Thoracic aorta (tissue), 2 donors: ENCODE measurements around the gene HOXB2. TPM values are rescaled to one million over a fixed set of nuclear protein-coding genes. Genes with fewer than 3 reads are reported as not detected.
"Not testable (repeated sequence)": the region's sequence is repeated elsewhere in the genome, so short reads cannot be mapped to it uniquely, and the experiment has no call there.

Experiments used
- ATAC-seq: fragments of 150-250 bp; one replicate; pipeline ENCODE4 v1.8.0; 2017; ENCODE audit warnings: low read depth; ENCODE audit not compliant: insufficient number of reproducible peaks, low FRiP score
- DNase-seq: peaks from one replicate; pipeline ENCODE4 v3.0.0-alpha.2; 2020; ENCODE audit warnings: low spot score
- H3K27ac ChIP-seq, 2 donors: fragments of 200-600 bp; sonication (generic); 1 replicate in 1 of 2; 2 replicates in 1 of 2; pipeline ENCODE4 v1.5.1; 2016; ENCODE audit warnings: mild to moderate bottlenecking in 2 of 2, moderate library complexity in 2 of 2
- H3K27me3 ChIP-seq: fragments of 200-600 bp; sonication (generic); replicated peaks from 2 replicates; pipeline ENCODE4 v1.6.0; 2016; ENCODE audit warnings: mild to moderate bottlenecking; ENCODE audit not compliant: insufficient read depth
- H3K36me3 ChIP-seq: fragments of 200-600 bp; sonication (generic); one replicate; pipeline ENCODE4 v1.5.1; 2016
- H3K4me1 ChIP-seq, 2 donors: fragments of 200-600 bp; sonication (generic); 1 replicate in 1 of 2; 2 replicates in 1 of 2; pipeline versions ENCODE4 v1.5.1 to v1.6.0; 2016; ENCODE audit warnings: low read depth in 2 of 2, mild to moderate bottlenecking in 1 of 2; ENCODE audit not compliant: control insufficient read depth in 1 of 2
- H3K4me3 ChIP-seq: fragments of 200-600 bp; sonication (generic); 2 replicates; pipeline ENCODE4 v1.5.1; 2016; ENCODE audit warnings: mild to moderate bottlenecking
- H3K9me3 ChIP-seq: fragments of 200-600 bp; sonication (generic); 2 replicates; pipeline ENCODE4 v1.5.1; 2016
- total RNA-seq, 2 donors: library from RNA; depleted of rRNA; stranded (reverse); fragments of >200 nt; gene quantifications; one replicate each; pipeline versions ENCODE4 v1.1.0 to v1.2.3, GENCODE V29; 2016
- TF ChIP-seq, protein P1 (sequence below): fragments of 200-600 bp; sonication (generic); IDR thresholded peaks from one replicate; pipeline ENCODE4 v1.5.1; 2019; ENCODE audit warnings: antibody characterized with exemption

The HOXB2 gene
- total RNA-seq, 2 donors from 2014 or later = 53.3 to 73.0 TPM

DNA sequence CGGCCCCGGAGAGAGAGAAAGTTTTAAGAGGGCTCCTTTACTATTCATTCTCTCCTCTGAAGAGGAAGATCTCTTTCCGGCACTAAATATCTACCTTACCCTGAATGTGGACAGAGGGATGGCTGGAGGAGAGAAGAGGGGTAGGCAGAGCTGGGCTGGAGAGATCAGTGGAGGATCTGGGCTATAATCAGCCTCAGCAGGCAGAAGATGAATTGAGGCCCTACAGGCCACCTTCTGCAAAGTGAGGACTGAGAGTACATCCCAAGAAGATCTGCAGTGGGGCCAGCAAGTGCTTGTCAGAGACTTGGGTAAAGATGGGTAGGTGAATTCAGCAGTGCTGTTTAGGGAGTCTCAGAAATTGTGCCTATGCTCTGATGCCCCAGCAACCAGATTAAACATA, 7.6 kb downstream of the HOXB2 start:
- ATAC-seq (no peak), DNase-seq (no peak)
- no peaks in the 10 kb centered on the region for H3K9me3 ChIP-seq
- H3K4me1 ChIP-seq = peaks cover 0 to 8% of the 10 kb centered on the region in 2 donors
- no peaks in the 10 kb centered on the region for H3K27me3 ChIP-seq
- no peak overlapping the region for H3K27ac ChIP-seq
- H3K36me3 ChIP-seq = no peaks in the 10 kb centered on the region
- no peak overlapping the region for H3K4me3 ChIP-seq
- TF ChIP-seq, protein P1, sequence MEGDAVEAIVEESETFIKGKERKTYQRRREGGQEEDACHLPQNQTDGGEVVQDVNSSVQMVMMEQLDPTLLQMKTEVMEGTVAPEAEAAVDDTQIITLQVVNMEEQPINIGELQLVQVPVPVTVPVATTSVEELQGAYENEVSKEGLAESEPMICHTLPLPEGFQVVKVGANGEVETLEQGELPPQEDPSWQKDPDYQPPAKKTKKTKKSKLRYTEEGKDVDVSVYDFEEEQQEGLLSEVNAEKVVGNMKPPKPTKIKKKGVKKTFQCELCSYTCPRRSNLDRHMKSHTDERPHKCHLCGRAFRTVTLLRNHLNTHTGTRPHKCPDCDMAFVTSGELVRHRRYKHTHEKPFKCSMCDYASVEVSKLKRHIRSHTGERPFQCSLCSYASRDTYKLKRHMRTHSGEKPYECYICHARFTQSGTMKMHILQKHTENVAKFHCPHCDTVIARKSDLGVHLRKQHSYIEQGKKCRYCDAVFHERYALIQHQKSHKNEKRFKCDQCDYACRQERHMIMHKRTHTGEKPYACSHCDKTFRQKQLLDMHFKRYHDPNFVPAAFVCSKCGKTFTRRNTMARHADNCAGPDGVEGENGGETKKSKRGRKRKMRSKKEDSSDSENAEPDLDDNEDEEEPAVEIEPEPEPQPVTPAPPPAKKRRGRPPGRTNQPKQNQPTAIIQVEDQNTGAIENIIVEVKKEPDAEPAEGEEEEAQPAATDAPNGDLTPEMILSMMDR = no peak

DNA sequence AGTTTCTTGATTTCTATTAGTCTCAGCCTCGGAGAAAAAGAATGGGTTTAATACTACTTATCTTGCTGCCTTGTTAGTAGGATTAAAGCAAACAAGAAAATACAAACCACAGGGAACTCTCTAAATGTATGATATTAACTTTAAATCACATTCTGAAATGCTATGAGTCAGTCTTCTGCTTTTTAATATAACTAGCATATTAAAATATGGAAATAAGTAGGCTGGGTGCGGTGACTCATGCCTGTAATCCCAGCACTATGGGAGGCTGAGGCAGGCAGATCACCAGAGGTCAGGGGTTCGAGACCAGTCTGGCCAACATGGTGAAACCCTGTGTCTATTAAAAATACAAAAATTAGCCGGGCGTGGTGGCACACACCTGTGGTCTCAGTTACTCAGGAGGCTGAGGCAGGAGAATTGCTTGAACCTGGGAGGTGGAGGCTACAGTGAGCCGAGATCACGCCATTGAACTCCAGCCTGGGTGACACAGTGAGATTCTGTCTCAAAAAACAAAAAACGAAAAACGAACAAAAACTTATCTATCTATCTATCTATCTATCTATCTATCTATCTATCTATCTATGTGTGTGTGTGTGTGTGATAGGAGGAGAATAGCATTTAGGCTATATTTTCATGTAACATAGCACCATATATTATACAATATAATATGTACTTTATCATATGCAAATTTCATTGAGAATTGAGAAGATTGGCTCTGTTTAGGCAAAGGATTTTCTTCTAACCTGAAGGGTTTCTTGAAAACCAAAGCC, 8.9 kb downstream of the HOXB2 start:
- H3K27ac ChIP-seq, H3K4me3 ChIP-seq, ATAC-seq, H3K36me3 ChIP-seq, H3K4me1 ChIP-seq, H3K27me3 ChIP-seq, DNase-seq, H3K9me3 ChIP-seq: not testable (repeated sequence)

DNA sequence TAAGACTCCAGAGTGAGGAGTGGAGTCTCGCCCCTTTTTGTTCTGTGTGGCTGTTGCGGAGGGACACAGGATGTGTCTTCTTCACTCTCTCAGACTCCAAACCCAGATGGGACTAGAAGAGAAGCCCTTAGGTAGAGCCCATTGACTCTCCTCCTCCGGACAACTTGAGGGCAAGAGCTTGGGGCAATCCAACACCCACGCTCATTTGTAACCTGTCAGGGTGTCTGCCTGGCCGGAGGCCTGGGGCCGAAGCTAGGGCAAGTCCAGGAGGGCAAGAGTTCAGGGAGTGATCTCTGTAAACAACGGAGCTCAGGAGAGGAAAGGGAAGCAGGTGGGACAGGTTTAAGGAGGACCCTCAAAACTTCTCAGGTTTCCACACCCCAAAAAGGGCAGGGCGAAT, 12.6 kb downstream of the HOXB2 start:
- H3K9me3 ChIP-seq = no peaks in the 10 kb centered on the region
- ATAC-seq = no peak
- TF ChIP-seq, protein P1 = no peak
- H3K27me3 ChIP-seq = no peaks in the 10 kb centered on the region
- no peak overlapping the region for H3K4me3 ChIP-seq
- no peaks in the 10 kb centered on the region for H3K4me1 ChIP-seq
- H3K27ac ChIP-seq = no peak overlapping the region
- no peaks in the 10 kb centered on the region for H3K36me3 ChIP-seq
- no peak for DNase-seq

DNA sequence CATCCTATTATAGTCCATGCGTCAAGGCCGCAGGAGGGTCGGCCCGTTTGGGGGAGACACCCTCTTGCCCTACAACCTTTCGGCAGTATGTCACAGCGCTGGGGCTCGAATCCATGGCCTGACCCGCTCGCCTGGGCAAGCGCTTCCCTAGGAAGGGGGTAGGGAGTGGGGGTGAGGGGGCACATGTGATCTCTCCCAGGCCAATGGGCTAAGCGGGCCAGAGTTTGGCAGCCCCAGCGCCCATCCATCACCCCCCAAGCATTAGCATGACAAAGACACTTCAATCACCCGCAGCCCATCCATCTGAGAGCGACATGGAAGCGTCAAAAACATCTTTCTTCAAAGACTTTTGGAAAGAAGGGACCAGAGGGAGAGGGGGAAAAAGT, 14.0 kb downstream of the HOXB2 start, which contains the start of gene HOXB1:
HOXB1 (minus strand) TSS at position 125 of the 386 bp plus-strand sequence; CDS start at position 18, 107 bp downstream.
- Histone ChIP-seq H3K9me3 (no peaks in the 10 kb centered on the region), H3K36me3 (no peaks in the 10 kb centered on the region), H3K4me3 (no peak within 1 kb of the TSS), H3K27me3 (no peaks in the 10 kb centered on the region), H3K27ac (no peak within 1 kb of the TSS), H3K4me1 (no peaks in the 10 kb centered on the region)
- DNase-seq = no peak
- TF ChIP-seq, protein P1 = no peak
- ATAC-seq = no peak

DNA sequence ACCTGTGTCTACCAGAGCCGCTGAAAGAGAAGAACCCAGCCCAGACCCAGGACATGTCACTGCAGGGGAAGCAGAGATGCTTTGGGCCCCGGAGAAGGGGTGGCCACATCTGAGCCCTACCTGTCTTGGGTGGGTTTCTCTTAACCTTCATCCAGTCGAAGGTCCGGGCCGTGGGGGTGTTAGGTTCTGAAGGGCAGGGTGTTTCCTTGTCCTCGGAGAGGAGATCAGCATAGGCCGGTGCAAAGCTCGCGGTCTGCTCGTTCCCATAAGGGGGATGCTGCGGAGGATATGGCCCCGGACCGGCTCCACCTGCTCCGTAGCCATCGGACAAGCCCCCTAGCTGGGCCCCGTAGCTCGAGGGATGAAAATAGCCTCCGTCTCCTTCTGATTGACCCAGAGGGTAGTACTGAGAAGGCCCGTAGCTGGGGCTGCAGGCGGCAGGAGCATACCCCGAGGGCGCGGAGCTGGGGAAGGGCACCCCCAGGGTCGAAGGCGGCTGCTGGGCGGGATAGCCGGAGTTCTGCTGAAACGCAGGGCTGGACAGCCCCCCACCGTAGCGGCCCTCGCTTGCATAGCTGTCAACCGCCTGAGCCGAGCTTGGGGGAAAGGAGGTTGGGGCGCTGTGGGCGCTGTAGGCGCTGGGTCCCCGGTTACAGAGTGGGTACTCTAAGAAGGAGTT, 14.6 kb downstream of the HOXB2 start:
- no peak for DNase-seq
- Histone ChIP-seq H3K27me3 (no peaks in the 10 kb centered on the region), H3K27ac (no peak overlapping the region), H3K4me1 (no peaks in the 10 kb centered on the region), H3K9me3 (no peaks in the 10 kb centered on the region), H3K36me3 (no peaks in the 10 kb centered on the region), H3K4me3 (no peak overlapping the region)
- TF ChIP-seq, protein P1 = no peak
- no peak for ATAC-seq
